Measurements from ENCODE around the gene MAPK14. TPM values are rescaled to one million over a fixed set of nuclear protein-coding genes. Genes with fewer than 3 reads are reported as not detected.
A peak's percentile ranks its signal among the peaks of the same experiment; 100 is the strongest.

Gene MAPK14
- total and polyA plus RNA-seq, 9 of the 15 experiments (the other 6 are each of a cell fraction or from before 2014, with no cell fraction given), result 8.8 to 62.7 (median 35.5) TPM

DNA sequence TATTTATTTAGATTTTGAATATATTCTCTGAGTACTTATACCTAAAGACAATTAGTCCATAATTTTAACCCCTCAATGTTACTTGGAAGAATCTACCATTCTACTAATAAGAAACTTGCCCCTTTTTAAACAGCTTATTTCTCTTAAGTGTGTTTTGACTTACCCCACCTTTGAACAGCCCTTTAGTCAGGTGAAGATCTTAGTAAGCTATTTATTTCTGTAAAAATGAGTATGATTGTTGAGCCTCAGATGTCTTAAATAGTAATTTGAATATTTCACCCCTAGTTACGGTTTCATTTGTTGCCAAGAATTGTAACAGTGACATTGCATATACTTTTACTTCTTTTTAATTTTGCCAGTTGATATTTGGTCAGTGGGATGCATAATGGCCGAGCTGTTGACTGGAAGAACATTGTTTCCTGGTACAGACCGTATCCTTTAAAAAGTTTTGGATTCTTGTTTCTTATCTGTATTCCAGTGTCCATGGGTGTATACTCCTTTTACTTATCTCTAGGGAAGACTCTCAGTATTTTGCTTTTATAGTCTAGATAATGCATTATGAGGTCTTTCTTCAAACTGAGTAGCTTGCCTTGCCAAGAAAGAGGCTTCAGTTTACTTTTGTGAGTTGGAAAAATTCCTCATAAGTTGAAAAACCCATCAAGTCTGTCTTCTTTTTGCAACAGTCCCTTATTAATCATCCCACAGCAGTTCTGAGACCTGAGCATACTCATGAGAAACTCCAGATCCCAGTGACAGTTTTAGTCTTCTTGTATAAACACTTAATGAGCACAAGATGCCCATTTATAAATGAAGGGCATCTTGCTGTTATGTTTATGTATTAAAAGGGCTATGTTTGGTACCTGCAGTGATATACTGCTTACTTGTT lies 48.8 kb downstream of the MAPK14 start (continued):
- TF ChIP-seq BCL6 (CRISPR knock-in tag; IDR thresholded peaks at IDR 0.05), result no peak
- TF ChIP-seq SOX6 (IDR thresholded peaks at IDR 0.05), result 0 out of 2 replicates have a peak, but pooled peaks have one; percentile 19
- no peak for TF ChIP-seq GABPB1 (CRISPR knock-in tag; IDR thresholded peaks at IDR 0.05)
- no peak for TF ChIP-seq FIP1L1 (IDR thresholded peaks at IDR 0.05; ENCODE audit: low read depth, low read length, poor library complexity, severe bottlenecking)
- TF ChIP-seq KDM1A (IDR thresholded peaks at IDR 0.05), result peak in 1 of 2 experiments; percentile 28; a peak in 1 of 4 replicates
- TF ChIP-seq MEF2D (tag; conservative IDR thresholded peaks at IDR 0.05; ENCODE audit: low read depth), result no peak
- TF ChIP-seq, protein P1, sequence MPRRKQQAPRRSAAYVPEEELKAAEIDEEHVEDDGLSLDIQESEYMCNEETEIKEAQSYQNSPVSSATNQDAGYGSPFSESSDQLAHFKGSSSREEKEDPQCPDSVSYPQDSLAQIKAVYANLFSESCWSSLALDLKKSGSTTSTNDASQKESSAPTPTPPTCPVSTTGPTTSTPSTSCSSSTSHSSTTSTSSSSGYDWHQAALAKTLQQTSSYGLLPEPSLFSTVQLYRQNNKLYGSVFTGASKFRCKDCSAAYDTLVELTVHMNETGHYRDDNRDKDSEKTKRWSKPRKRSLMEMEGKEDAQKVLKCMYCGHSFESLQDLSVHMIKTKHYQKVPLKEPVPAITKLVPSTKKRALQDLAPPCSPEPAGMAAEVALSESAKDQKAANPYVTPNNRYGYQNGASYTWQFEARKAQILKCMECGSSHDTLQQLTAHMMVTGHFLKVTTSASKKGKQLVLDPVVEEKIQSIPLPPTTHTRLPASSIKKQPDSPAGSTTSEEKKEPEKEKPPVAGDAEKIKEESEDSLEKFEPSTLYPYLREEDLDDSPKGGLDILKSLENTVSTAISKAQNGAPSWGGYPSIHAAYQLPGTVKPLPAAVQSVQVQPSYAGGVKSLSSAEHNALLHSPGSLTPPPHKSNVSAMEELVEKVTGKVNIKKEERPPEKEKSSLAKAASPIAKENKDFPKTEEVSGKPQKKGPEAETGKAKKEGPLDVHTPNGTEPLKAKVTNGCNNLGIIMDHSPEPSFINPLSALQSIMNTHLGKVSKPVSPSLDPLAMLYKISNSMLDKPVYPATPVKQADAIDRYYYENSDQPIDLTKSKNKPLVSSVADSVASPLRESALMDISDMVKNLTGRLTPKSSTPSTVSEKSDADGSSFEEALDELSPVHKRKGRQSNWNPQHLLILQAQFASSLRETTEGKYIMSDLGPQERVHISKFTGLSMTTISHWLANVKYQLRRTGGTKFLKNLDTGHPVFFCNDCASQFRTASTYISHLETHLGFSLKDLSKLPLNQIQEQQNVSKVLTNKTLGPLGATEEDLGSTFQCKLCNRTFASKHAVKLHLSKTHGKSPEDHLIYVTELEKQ (CRISPR knock-in tag; IDR thresholded peaks at IDR 0.05), result no peak
- no peak for TF ChIP-seq MYBL2 (IDR thresholded peaks at IDR 0.05; ENCODE audit: low read depth)
- TF ChIP-seq MYBL2 (CRISPR knock-in tag; IDR thresholded peaks at IDR 0.05; ENCODE audit: borderline replicate concordance), result no peak
